Endothelial cell of umbilical vein (primary cell): Measurements from ENCODE around the gene ATF7IP.

Source experiments
- EZH2 ChIP-seq: IDR thresholded peaks from 2 replicates; pipeline ENCODE4 v1.6.1; 2012; ENCODE audit warnings: borderline replicate concordance, low read depth, mild to moderate bottlenecking, moderate library complexity, low read length, inconsistent platforms; ENCODE audit not compliant: severe bottlenecking
- MYC ChIP-seq: IDR thresholded peaks from one replicate; pipeline ENCODE4 v1.6.1; 2011; ENCODE audit warnings: mild to moderate bottlenecking, low read depth, low read length
- POLR2AphosphoS5 ChIP-seq: IDR thresholded peaks from 2 replicates; pipeline ENCODE4 v1.6.1; 2012; ENCODE audit warnings: low read depth, mild to moderate bottlenecking, control low read depth, low read length, moderate library complexity; ENCODE audit not compliant: insufficient read depth
- TF ChIP-seq, protein P1 (sequence below), 2 donors: IDR thresholded peaks; 1 replicate in 1 of 2; 2 replicates in 1 of 2; pipeline ENCODE4 v1.5.1; 2011; ENCODE audit warnings: low read length in 2 of 2, mild to moderate bottlenecking in 2 of 2, moderate library complexity in 2 of 2, control low read depth in 1 of 2, inconsistent platforms in 1 of 2, low read depth in 1 of 2; ENCODE audit not compliant: insufficient read depth in 1 of 2; ENCODE audit errors: extremely low read depth in 1 of 2

DNA sequence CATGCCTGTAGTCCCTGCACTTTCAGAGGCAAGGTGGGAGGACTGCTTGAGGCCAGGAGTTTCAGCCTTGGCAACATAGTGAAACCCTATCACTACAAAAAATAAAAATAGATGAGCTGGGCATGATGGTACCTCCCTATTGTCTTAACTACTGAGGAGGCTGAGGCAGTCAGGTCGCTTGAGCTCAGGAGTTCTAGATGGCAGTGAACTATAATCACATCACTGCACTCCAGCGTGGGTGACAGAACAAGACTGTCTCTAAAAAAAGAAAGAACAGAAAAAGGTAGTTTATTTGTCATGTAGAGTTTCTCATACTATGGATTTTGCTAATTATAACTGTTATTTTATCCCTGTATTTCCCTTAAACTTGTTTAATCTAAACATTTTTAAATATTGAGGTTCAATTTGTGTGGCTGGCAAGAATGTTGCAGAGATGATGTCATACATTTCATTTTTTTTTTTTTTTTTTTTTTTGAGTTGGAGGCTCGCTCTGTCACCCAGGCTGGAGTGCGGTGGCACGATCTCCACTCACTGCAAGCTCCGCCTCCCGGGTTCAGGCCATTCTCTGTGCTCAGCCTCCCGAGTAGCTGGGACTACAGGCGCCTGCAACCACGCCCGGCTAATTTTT, 39.7 kb upstream of the ATF7IP start:
- TF ChIP-seq, protein P1, sequence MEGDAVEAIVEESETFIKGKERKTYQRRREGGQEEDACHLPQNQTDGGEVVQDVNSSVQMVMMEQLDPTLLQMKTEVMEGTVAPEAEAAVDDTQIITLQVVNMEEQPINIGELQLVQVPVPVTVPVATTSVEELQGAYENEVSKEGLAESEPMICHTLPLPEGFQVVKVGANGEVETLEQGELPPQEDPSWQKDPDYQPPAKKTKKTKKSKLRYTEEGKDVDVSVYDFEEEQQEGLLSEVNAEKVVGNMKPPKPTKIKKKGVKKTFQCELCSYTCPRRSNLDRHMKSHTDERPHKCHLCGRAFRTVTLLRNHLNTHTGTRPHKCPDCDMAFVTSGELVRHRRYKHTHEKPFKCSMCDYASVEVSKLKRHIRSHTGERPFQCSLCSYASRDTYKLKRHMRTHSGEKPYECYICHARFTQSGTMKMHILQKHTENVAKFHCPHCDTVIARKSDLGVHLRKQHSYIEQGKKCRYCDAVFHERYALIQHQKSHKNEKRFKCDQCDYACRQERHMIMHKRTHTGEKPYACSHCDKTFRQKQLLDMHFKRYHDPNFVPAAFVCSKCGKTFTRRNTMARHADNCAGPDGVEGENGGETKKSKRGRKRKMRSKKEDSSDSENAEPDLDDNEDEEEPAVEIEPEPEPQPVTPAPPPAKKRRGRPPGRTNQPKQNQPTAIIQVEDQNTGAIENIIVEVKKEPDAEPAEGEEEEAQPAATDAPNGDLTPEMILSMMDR (IDR thresholded peaks at IDR 0.05; ENCODE audit: extremely low read depth in 1 of 2, insufficient read depth in 1 of 2, low read depth in 1 of 2, low read length in 2 of 2): no peak
- TF ChIP-seq POLR2AphosphoS5 (no peak), EZH2 (no peak), MYC (no peak)
